Neutrophil (primary cell): Measurements from ENCODE around the gene CALML5.

Experiments
- H3K27ac ChIP-seq: fragments of 200-600 bp; sonication (generic); 2 replicates; pipeline ENCODE4 v1.5.1; 2016; ENCODE audit warnings: mild to moderate bottlenecking, moderate library complexity
- H3K27me3 ChIP-seq: fragments of 200-600 bp; sonication (generic); 2 replicates; pipeline ENCODE4 v1.6.0; 2016; ENCODE audit warnings: mild to moderate bottlenecking
- H3K36me3 ChIP-seq: fragments of 200-600 bp; sonication (generic); 2 replicates; pipeline ENCODE4 v1.5.1; 2017
- H3K4me1 ChIP-seq, 2 experiments: fragments of 200-600 bp in 1 of 2; sonication (generic) in 1 of 2; 1 replicate in 1 of 2; 2 replicates in 1 of 2; pipeline versions ENCODE4 v1.5.1 to v1.6.1; 2013 to 2016; ENCODE audit warnings: low read depth in 1 of 2, low read length in 1 of 2, mild to moderate bottlenecking in 1 of 2, moderate library complexity in 1 of 2; ENCODE audit not compliant: control insufficient read depth in 1 of 2, insufficient read depth in 1 of 2
- H3K4me3 ChIP-seq, 2 experiments: fragments of 200-600 bp in 1 of 2; sonication (generic) in 1 of 2; 1 replicate in 1 of 2; 2 replicates in 1 of 2; pipeline ENCODE4 v1.5.1; 2013 to 2016; ENCODE audit warnings: low read depth in 1 of 2, low read length in 1 of 2, mild to moderate bottlenecking in 1 of 2, moderate library complexity in 1 of 2
- H3K9me3 ChIP-seq: fragments of 200-600 bp; sonication (generic); 2 replicates; pipeline ENCODE4 v1.5.1; 2016
- TF ChIP-seq, protein P1 (sequence below): fragments of 200-600 bp; sonication (generic); IDR thresholded peaks from 2 replicates; pipeline ENCODE4 v1.5.1; 2016; ENCODE audit warnings: antibody characterized with exemption

CALML5 gene

DNA sequence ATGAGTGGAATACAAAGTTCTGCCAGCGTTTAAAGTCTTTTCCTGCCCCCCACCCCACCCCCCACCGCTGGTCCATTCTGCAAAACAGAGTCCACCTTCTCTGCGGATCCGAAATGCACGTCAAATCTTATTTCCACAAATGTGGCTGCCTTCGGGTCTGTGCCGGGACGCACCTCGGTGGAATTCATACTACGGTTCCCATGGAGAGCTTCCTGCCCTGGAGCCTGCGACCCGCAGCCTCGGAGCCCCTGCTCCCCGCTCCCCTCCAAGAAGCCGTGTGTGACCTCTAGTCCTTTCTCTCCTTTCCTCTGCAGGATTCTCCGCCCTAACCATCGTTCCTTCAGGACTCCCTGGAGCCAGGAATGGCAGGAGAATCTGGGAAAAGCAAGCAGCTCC lies 12.5 kb upstream of the CALML5 start:
- Histone ChIP-seq H3K4me3 (no peak overlapping the region), H3K27ac (no peak overlapping the region), H3K9me3 (no peaks in the 10 kb centered on the region), H3K4me1 (no peaks in the 10 kb centered on the region), H3K36me3 (no peaks in the 10 kb centered on the region), H3K27me3 (peaks cover 8% of the 10 kb centered on the region)
- TF ChIP-seq, protein P1, sequence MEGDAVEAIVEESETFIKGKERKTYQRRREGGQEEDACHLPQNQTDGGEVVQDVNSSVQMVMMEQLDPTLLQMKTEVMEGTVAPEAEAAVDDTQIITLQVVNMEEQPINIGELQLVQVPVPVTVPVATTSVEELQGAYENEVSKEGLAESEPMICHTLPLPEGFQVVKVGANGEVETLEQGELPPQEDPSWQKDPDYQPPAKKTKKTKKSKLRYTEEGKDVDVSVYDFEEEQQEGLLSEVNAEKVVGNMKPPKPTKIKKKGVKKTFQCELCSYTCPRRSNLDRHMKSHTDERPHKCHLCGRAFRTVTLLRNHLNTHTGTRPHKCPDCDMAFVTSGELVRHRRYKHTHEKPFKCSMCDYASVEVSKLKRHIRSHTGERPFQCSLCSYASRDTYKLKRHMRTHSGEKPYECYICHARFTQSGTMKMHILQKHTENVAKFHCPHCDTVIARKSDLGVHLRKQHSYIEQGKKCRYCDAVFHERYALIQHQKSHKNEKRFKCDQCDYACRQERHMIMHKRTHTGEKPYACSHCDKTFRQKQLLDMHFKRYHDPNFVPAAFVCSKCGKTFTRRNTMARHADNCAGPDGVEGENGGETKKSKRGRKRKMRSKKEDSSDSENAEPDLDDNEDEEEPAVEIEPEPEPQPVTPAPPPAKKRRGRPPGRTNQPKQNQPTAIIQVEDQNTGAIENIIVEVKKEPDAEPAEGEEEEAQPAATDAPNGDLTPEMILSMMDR, result no peak

DNA sequence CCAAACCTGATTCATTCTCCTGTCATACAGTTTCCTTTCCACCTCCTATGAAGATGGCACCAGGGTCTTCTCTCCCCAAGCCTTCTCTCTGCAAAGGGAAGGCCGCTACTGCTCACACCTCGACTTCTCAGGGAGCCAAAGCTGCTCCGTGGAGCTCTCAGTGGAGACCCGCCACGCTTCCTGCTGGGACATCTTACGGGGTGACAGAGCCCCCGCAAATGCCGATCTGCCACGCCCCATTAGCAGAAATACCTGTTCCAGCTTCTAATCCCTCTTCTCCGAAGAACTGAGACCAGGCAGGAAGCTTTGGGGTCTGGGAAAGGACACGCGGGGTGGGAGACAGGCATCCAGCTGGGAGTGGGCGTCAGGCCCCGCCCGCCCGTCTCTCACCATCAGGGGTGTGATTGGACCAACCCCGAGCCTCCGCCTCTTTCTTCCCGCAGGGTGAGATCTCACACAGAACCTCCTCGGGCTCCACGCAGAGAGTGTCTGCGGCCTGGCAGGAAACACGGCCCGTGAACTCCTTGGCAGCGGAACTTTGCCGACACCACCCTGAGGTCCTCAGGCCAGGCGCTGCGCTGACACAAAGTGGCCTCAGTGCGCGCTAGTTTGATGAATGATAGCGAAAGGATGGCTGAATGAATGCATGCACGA lies 12.0 kb upstream of the CALML5 start:
- TF ChIP-seq, protein P1, result no peak

DNA sequence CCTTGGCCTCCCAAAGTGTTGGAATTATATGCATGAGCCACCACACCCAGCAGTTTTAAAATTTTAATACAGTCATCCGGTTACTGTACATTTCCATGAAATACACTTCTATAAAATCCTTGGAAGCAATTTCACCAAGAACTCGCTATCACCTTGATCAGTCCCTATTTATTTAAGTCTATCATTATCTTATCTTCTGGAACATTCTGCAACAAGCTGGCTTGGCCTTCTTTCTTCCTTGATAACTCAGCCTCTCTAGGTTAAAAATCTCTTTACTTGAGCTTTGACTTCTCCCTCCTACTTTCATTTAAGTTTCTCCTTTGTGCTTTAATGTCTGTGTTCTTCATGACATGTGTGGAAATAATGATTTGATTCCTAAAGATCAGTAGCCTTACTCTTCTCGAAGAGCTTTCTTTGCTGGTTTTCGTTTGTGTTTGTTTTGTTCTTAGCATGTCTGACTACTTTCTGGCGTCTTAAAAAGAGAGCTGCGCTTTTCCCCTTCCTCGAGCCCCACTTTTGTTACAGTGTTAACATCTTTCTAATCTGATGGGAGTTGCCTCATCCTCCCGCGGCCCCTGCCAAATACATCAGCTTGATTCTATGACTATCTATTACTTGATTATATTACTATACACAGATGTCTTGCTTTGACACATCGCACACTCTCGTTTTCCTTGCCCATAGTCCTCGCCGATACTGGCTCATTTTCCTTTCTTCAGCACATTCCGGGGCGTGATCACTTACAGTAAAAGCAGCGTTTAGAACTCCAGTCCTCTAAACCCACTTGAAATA lies 11.1 kb upstream of the CALML5 start:
- Histone ChIP-seq H3K4me1 (no peaks in the 10 kb centered on the region), H3K4me3 (no peak overlapping the region), H3K27me3 (peaks cover 8% of the 10 kb centered on the region), H3K27ac (no peak overlapping the region), H3K9me3 (no peaks in the 10 kb centered on the region), H3K36me3 (no peaks in the 10 kb centered on the region)
- TF ChIP-seq, protein P1, result no peak

More for the DNA sequence above, 12.0 kb upstream of the CALML5 start:
- H3K27ac ChIP-seq, result no peak overlapping the region
- no peaks in the 10 kb centered on the region for H3K4me1 ChIP-seq
- H3K4me3 ChIP-seq, result no peak overlapping the region
- H3K9me3 ChIP-seq, result no peaks in the 10 kb centered on the region
- H3K36me3 ChIP-seq, result no peaks in the 10 kb centered on the region
- peaks cover 8% of the 10 kb centered on the region for H3K27me3 ChIP-seq

DNA sequence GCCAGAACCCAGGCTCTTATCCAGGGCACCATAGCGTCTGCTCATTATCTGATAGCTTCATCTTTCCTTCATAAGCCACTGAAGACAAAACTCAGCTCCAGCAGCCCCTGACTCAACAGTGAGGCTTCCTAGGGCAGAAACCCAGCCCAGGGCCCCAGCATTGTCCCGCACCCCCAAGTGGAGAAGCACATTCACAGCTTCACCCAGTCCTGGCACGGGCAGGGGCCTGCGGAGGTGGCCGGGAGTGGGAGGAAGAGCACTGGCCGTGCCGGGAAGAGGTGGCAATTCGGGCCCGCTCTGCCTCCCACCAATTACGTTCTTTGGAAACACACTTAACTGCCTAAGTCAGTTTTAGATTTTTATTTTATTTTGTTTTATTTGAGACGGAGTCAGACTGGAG lies 10.3 kb upstream of the CALML5 start:
- peaks cover 8% of the 10 kb centered on the region for H3K27me3 ChIP-seq
- no peak overlapping the region for H3K4me3 ChIP-seq
- no peaks in the 10 kb centered on the region for H3K9me3 ChIP-seq
- H3K27ac ChIP-seq, result no peak overlapping the region
- H3K4me1 ChIP-seq, result no peaks in the 10 kb centered on the region
- TF ChIP-seq, protein P1, result no peak
- no peaks in the 10 kb centered on the region for H3K36me3 ChIP-seq

DNA sequence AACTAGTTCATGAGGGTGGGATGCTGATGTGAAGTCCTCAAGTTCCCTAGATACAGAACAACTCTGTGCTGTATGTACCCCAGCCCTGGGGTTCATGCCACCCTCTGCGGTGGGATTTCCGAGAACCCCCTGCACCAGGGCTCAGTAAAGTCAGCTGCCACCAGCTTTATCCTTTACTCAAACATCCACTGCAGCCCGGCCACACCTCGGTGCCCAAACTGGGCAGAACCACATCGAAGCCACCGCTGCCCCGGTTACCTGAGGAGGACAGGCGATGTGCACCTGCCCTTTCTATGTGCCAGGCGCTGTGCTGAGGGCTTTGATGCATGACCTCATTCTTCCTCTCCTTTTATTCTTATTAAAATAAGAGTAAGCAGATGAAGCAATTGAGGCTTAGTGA lies 9.9 kb upstream of the CALML5 start:
- Histone ChIP-seq H3K4me3 (no peak overlapping the region), H3K36me3 (no peaks in the 10 kb centered on the region), H3K4me1 (no peaks in the 10 kb centered on the region), H3K27ac (no peak overlapping the region), H3K9me3 (no peaks in the 10 kb centered on the region), H3K27me3 (peaks cover 8% of the 10 kb centered on the region)
- TF ChIP-seq, protein P1, result no peak
